ENCODE results near the gene TOGARAM2.
"Not testable (repeated sequence)": the region's sequence is repeated elsewhere in the genome, so short reads cannot be mapped to it uniquely, and the experiment has no call there.

The TOGARAM2 gene

DNA sequence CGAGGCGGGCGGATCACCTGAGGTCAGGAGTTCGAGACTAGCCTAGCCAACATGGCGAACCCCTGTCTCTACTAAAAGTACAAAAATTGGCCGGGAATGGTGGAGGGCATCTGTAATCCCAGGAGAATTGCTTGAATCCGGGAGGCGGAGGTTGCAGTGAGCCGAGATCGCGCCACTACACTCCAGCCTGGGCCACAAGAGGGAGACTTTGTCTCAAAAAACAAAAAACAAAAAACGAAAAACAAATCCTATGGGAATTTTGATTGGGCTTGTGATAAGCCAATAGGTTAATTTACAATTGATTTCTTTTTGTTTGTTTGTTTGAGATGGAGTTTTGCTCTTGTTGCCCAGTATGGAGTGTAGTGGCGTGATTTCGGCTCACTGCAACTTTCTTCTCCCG, 24.2 kb upstream of the TOGARAM2 start:
- no peaks in the 10 kb centered on the region for H3K36me3 ChIP-seq (ENCODE audit: control insufficient read depth, insufficient read depth, low read length)
- no peaks in the 10 kb centered on the region for H3K4me1 ChIP-seq (ENCODE audit: control insufficient read depth, insufficient read depth, low read length)
- no peak overlapping the region for H3K27ac ChIP-seq (ENCODE audit: low read depth, low read length)
- H3K4me3 ChIP-seq (ENCODE audit: low read length) = no peak overlapping the region
- H3K27me3 ChIP-seq (ENCODE audit: control insufficient read depth, insufficient read depth, low read length) = no peaks in the 10 kb centered on the region
- no peak overlapping the region for H3K9ac ChIP-seq (ENCODE audit: low read length)

GRCh38 chr2:28958689-28959088, 22.4 kb upstream of the TOGARAM2 start:
- H3K9ac ChIP-seq (ENCODE audit: low read length) = no peak overlapping the region
- H3K4me3 ChIP-seq (ENCODE audit: low read length) = no peak overlapping the region

GRCh38 chr2:28960401-28960800, 20.7 kb upstream of the TOGARAM2 start:
- Histone ChIP-seq H3K27ac (ENCODE audit: low read depth, low read length) (no peak overlapping the region), H3K4me3 (ENCODE audit: low read length) (no peak overlapping the region), H3K36me3 (ENCODE audit: control insufficient read depth, insufficient read depth, low read length) (no peaks in the 10 kb centered on the region), H3K4me1 (ENCODE audit: control insufficient read depth, insufficient read depth, low read length) (no peaks in the 10 kb centered on the region), H3K9ac (ENCODE audit: low read length) (no peak overlapping the region), H3K27me3 (ENCODE audit: control insufficient read depth, insufficient read depth, low read length) (no peaks in the 10 kb centered on the region)

More at GRCh38 chr2:28958689-28959088, 22.4 kb upstream of the TOGARAM2 start:
- H3K27me3 ChIP-seq (ENCODE audit: control insufficient read depth, insufficient read depth, low read length) = no peaks in the 10 kb centered on the region
- H3K27ac ChIP-seq (ENCODE audit: low read depth, low read length) = no peak overlapping the region
- H3K4me1 ChIP-seq (ENCODE audit: control insufficient read depth, insufficient read depth, low read length) = no peaks in the 10 kb centered on the region
- no peaks in the 10 kb centered on the region for H3K36me3 ChIP-seq (ENCODE audit: control insufficient read depth, insufficient read depth, low read length)

- Histone ChIP-seq H3K27me3 (ENCODE audit: control insufficient read depth, insufficient read depth, low read length) (no peaks in the 10 kb centered on the region), H3K4me3 (ENCODE audit: low read length) (no peak overlapping the region), H3K4me1 (ENCODE audit: control insufficient read depth, insufficient read depth, low read length) (no peaks in the 10 kb centered on the region), H3K36me3 (ENCODE audit: control insufficient read depth, insufficient read depth, low read length) (no peaks in the 10 kb centered on the region), H3K27ac (ENCODE audit: low read depth, low read length) (no peak overlapping the region), H3K9ac (ENCODE audit: low read length) (no peak overlapping the region)
Observed at GRCh38 chr2:28962505-28962904, 18.6 kb upstream of the TOGARAM2 start.

DNA sequence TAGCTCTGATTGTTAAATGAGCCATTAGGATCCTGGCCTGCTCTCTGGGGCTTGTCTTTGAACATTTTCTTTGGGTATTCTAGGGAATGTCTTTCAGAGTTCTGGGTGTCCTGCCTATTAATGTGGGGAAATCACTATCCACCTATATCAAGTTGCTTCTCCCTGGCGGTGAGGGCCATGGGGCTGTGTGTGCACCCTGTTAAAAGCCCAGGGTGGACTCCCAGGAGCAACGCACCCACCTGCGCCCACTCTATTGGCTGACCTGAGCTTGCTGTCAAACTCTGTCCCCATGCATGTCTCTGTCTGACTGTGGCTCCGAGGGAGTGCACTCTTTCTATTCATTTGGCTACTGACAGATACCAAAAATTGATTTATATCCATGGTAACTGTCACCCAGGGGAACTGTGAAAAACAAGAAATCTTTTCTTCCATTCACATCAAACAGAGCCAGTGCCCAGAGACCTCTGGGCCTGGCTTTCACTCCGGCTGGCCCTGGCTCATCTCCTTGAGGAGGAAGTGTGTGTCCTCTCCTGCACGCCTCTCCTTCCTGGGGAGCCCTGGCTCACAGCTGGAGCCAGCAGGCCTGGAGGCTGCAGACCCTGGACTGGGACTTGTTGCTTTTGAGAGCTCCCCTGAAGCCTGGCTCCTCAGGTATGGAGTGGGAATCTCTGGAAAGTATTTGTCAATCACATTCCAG, 10.5 kb upstream of the TOGARAM2 start:
- no peaks in the 10 kb centered on the region for H3K36me3 ChIP-seq (ENCODE audit: control insufficient read depth, insufficient read depth, low read length)
- H3K4me3 ChIP-seq (ENCODE audit: low read length) = no peak overlapping the region
- no peaks in the 10 kb centered on the region for H3K27me3 ChIP-seq (ENCODE audit: control insufficient read depth, insufficient read depth, low read length)
- no peaks in the 10 kb centered on the region for H3K4me1 ChIP-seq (ENCODE audit: control insufficient read depth, insufficient read depth, low read length)
- no peak overlapping the region for H3K9ac ChIP-seq (ENCODE audit: low read length)
- H3K27ac ChIP-seq (ENCODE audit: low read depth, low read length) = no peak overlapping the region

DNA sequence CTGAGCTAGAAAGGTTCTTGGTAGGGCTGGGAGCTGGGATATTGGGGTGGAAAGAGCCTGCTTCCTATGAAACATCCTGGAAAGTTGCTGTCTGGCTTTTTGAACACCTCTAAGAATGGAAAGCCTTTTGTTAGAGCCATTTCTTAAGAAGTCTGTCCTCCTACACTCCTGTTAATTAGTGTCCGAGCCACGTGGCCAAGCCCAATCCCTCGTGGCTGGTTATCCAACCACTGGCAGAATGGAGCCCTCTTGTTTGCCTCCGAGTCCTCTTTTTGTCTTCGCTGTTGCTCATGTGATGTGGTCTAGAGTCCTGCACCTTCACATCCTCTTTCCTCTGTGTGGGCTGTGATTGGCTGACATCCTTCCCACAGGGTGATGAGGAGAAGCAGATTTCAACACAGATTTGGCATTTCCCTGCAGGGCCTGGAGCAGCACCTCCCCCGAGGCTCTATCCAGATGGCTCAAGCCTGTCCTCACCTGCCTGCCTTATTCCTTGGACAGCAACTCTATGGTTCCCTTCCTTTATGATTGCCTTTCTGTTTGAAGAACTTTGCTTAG, 8.2 kb upstream of the TOGARAM2 start:
- Histone ChIP-seq H3K36me3 (ENCODE audit: control insufficient read depth, insufficient read depth, low read length) (no peaks in the 10 kb centered on the region), H3K4me1 (ENCODE audit: control insufficient read depth, insufficient read depth, low read length) (no peaks in the 10 kb centered on the region), H3K9ac (ENCODE audit: low read length) (no peak overlapping the region), H3K27me3 (ENCODE audit: control insufficient read depth, insufficient read depth, low read length) (no peaks in the 10 kb centered on the region), H3K4me3 (ENCODE audit: low read length) (no peak overlapping the region), H3K27ac (ENCODE audit: low read depth, low read length) (no peak overlapping the region)

DNA sequence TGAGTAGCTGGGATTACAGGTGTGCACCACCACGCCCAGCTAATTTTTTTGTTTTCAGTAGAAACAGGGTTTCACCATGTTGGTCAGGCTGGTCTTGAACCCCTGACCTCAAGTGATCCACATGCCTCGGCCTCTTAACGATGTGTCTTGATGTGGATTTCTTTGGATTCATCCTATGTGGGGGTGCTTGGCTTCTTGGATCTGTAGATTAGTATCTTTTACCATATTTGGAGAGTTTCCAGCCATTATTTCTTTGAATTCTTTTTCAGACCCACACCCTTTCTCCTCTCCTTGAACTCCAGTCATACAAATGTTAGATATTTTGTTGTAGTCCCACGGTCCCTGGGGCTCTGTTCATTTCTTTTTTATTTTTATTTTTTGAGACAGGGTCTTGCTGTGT, 6.8 kb upstream of the TOGARAM2 start:
- no peaks in the 10 kb centered on the region for H3K27me3 ChIP-seq (ENCODE audit: control insufficient read depth, insufficient read depth, low read length)
- no peak overlapping the region for H3K9ac ChIP-seq (ENCODE audit: low read length)
- H3K4me1 ChIP-seq (ENCODE audit: control insufficient read depth, insufficient read depth, low read length) = no peaks in the 10 kb centered on the region
- H3K36me3 ChIP-seq (ENCODE audit: control insufficient read depth, insufficient read depth, low read length) = no peaks in the 10 kb centered on the region
- H3K4me3 ChIP-seq (ENCODE audit: low read length) = no peak overlapping the region
- H3K27ac ChIP-seq (ENCODE audit: low read depth, low read length) = no peak overlapping the region

GRCh38 chr2:28975671-28976070, 5.4 kb upstream of the TOGARAM2 start:
- Histone ChIP-seq H3K27ac (ENCODE audit: low read depth, low read length) (no peak overlapping the region), H3K9ac (ENCODE audit: low read length) (no peak overlapping the region), H3K4me1 (ENCODE audit: control insufficient read depth, insufficient read depth, low read length) (peaks cover 9% of the 10 kb centered on the region), H3K4me3 (ENCODE audit: low read length) (no peak overlapping the region), H3K27me3 (ENCODE audit: control insufficient read depth, insufficient read depth, low read length) (no peaks in the 10 kb centered on the region), H3K36me3 (ENCODE audit: control insufficient read depth, insufficient read depth, low read length) (no peaks in the 10 kb centered on the region)

- H3K27ac ChIP-seq (ENCODE audit: low read depth, low read length) = no peak overlapping the region
- H3K4me1 ChIP-seq (ENCODE audit: control insufficient read depth, insufficient read depth, low read length) = peaks cover 17% of the 10 kb centered on the region
- no peak overlapping the region for H3K9ac ChIP-seq (ENCODE audit: low read length)
- no peak overlapping the region for H3K4me3 ChIP-seq (ENCODE audit: low read length)
- H3K27me3 ChIP-seq (ENCODE audit: control insufficient read depth, insufficient read depth, low read length) = no peaks in the 10 kb centered on the region
- H3K36me3 ChIP-seq (ENCODE audit: control insufficient read depth, insufficient read depth, low read length) = no peaks in the 10 kb centered on the region
Observed at GRCh38 chr2:28976584-28976983, 4.5 kb upstream of the TOGARAM2 start.

DNA sequence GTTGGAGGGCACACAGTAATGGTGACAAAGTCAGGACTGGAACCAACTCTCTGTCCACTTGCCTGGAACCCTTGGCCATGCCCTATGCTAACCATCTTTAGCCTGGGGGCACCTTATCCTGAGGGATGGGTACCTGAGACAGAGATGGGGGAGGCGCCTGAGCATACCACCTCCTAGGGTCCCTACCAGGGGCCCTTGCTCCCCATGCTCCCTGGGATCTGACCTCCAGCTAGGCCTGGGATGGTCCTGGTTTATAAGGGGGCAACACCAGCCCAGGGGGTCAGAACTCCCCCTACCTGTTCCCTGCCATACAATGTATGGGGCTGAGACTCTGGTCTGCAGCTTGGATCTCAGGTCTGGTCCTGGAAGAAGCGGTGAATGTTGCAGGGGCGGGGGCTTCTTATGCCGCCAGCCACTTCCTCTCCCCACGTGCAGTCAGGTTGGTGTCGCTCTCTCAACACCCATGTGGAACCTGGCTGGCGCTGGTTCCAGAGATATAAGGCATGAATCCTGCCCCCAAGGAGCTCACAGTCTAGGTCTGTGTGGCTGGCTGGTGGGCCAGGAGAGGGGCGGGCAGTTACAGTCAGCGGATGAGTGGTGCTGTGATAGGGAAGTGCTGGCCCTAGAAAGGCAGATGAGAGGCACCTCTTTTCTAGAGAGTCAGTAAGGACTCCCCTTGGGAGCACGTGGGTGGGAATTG, 3.8 kb upstream of the TOGARAM2 start:
- Histone ChIP-seq H3K9ac (ENCODE audit: low read length) (no peak overlapping the region), H3K36me3 (ENCODE audit: control insufficient read depth, insufficient read depth, low read length) (no peaks in the 10 kb centered on the region), H3K27me3 (ENCODE audit: control insufficient read depth, insufficient read depth, low read length) (no peaks in the 10 kb centered on the region), H3K4me3 (ENCODE audit: low read length) (no peak overlapping the region), H3K27ac (ENCODE audit: low read depth, low read length) (no peak overlapping the region), H3K4me1 (ENCODE audit: control insufficient read depth, insufficient read depth, low read length) (peaks cover 24% of the 10 kb centered on the region)

DNA sequence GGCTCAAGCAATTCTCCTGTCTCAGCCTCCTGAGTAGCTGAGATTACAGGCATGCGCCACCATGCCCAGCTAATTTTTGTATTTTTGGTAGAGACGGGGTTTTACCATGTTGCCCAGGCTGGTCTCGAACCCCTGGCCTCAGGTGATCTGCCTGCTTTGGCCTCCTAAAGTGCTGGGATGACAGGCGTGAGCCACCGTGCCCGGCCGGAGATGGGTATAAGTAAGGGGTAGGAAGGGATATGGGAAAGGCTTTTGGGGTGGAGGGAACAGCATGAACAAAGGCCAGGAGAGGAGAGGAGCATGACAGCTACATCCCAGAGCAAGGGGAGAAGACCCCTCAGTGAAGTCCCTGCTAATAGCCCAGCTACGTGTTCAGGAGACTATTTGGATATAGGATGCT, 3.1 kb upstream of the TOGARAM2 start:
- peaks cover 29% of the 10 kb centered on the region for H3K4me1 ChIP-seq (ENCODE audit: control insufficient read depth, insufficient read depth, low read length)
- not testable (repeated sequence) for H3K4me3 ChIP-seq (ENCODE audit: low read length); H3K9ac ChIP-seq (ENCODE audit: low read length); H3K36me3 ChIP-seq (ENCODE audit: control insufficient read depth, insufficient read depth, low read length); H3K27me3 ChIP-seq (ENCODE audit: control insufficient read depth, insufficient read depth, low read length); H3K27ac ChIP-seq (ENCODE audit: low read depth, low read length)

DNA sequence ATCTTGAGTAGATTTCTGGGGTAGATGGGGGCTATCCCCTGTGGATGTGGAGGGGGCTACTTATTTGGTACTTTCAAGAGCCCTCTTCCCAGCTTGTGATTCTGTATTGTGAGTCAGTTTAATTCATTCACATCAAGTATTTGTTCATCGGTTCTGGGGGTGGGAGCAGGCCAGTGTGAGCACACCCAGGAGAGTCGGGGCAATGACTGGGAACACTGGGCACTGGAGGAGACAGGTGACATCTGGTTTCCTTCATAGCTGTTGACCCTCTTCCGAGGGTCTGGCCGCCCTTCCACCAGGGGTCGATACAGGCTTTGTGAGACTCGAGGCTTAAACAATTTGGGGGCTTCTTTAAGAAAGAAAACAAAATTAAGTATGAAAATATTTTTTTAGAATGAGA, 2.5 kb upstream of the TOGARAM2 start:
- peaks cover 29% of the 10 kb centered on the region for H3K4me1 ChIP-seq (ENCODE audit: control insufficient read depth, insufficient read depth, low read length)
- H3K27ac ChIP-seq (ENCODE audit: low read depth, low read length) = no peak overlapping the region
- no peak overlapping the region for H3K4me3 ChIP-seq (ENCODE audit: low read length)
- H3K9ac ChIP-seq (ENCODE audit: low read length) = no peak overlapping the region
- no peaks in the 10 kb centered on the region for H3K36me3 ChIP-seq (ENCODE audit: control insufficient read depth, insufficient read depth, low read length)
- H3K27me3 ChIP-seq (ENCODE audit: control insufficient read depth, insufficient read depth, low read length) = no peaks in the 10 kb centered on the region

DNA sequence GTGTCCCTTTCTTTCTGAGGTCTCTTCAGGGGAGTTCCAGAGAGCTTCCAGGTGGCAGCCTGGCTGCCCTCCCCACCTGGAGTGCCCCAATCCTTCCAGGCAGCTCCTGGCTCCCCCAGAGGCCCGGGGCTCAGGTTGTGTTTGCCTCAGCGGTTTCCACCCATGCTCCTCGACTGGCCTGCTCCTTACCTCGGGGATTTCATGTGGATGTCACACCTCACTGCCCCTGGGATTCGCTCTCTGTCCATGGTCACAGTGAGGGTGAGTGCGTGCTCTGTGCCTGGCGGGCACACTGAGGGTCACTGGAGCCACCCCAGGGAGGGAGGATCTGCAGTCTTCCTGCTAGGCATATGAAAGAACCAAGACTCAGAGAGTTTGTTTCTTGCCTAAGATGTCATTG, 2.1 kb upstream of the TOGARAM2 start:
- H3K4me1 ChIP-seq (ENCODE audit: control insufficient read depth, insufficient read depth, low read length) = peaks cover 31% of the 10 kb centered on the region
- no peak overlapping the region for H3K9ac ChIP-seq (ENCODE audit: low read length)
- H3K36me3 ChIP-seq (ENCODE audit: control insufficient read depth, insufficient read depth, low read length) = no peaks in the 10 kb centered on the region
- no peak overlapping the region for H3K4me3 ChIP-seq (ENCODE audit: low read length)
- H3K27ac ChIP-seq (ENCODE audit: low read depth, low read length) = no peak overlapping the region
- no peaks in the 10 kb centered on the region for H3K27me3 ChIP-seq (ENCODE audit: control insufficient read depth, insufficient read depth, low read length)
